Superior temporal gyrus (tissue), 1 donor: Measurements from ENCODE around the gene SMIM32.

ENCODE experiments used
- DNase-seq: peaks from one replicate; pipeline ENCODE4 v3.0.0-alpha.2; 2016; ENCODE audit errors: extremely low spot score

The SMIM32 gene

DNA sequence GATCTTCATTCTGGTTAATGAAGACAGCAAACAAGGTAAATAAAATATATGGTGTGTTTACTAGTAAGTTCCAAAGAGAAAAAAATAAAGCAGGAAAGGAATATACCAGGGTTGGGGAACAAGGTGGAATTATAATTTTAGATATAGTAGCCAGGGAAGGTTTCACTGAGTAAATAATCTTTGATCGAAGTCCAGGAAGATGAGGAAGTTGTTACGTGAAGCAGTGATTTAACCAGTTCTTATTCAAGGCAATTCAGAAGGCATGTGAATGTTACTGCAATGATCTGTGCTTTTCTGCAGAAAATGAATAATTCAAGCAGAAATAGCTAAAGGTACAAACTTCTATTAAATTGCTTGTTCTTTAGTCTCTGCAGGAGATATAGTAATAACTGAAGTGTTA lies 6.2 kb downstream of the SMIM32 start:
- DNase-seq = no peak

GRCh38 chr5:136185974-136186665 lies 6.8 kb downstream of the SMIM32 start:
- no peak for DNase-seq

- no peak for DNase-seq
These were observed 10.3 kb downstream of the SMIM32 start for GRCh38 chr5:136182618-136183017.

GRCh38 chr5:136174021-136174659 lies 18.8 kb downstream of the SMIM32 start:
- DNase-seq = peak; percentile 82

- no peak for DNase-seq
These were observed 23.7 kb downstream of the SMIM32 start for GRCh38 chr5:136169218-136169617.

GRCh38 chr5:136166909-136167308 lies 26.1 kb downstream of the SMIM32 start:
- DNase-seq = no peak

GRCh38 chr5:136164226-136164625 lies 28.7 kb downstream of the SMIM32 start:
- DNase-seq = no peak

DNA sequence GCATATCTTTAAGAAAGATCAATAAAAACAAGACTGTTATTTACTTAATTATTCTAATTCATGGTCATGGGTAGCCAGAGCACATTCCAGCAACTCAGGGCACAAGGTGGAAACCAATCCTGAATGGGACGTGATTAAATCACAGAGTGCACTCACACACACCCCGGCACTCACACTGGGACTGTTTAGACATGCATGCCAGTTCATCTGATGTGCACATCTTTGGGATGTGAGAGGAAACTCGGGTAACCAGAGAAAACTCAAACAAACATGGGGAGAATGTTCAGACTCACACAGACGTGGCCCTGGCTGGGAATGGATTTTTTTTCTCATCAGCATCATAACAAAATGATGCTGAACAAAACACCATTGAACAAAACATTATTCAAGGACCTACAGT lies 31.0 kb downstream of the SMIM32 start:
- peak; percentile 30 for DNase-seq

DNA sequence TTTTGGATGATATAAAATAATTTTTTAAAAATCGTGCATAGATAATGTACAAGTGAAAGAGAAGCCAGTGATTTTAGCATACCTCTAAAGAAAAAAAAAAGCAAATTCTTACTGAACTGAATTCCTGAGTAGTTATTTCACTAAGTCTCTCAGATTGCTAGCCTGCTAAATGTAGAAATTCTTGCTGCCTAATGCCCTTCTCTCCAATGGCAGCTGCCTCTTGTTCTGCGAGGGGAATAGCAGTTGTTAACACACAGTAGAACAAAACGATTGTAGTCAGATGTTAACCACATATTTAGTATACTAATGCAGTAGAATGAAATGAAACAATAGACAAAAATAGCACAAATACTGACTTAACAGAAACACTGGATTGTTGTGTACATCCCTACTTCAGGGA lies 33.5 kb downstream of the SMIM32 start:
- DNase-seq = peak; percentile 41

GRCh38 chr5:136157514-136157913 lies 35.4 kb downstream of the SMIM32 start:
- DNase-seq = no peak

GRCh38 chr5:136155761-136156160 lies 37.2 kb downstream of the SMIM32 start:
- no peak for DNase-seq

DNA sequence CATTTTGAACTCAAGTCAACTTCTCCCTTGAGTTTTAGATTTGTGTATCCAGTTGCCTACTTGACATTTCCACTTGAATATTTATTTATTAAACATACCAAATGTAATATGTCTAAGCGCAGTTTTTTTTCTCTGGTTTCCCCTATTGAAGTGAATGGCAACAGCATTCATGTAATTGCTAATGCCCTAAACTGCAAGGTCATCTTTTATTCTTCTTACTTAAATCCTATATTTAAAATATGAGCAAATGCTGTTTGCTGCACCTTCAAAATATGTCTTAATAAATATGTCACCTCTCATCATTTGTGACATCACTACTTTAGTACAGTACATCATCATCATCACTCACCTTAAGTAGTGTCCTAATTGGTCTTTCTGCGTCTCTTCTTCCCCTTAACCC lies 37.9 kb downstream of the SMIM32 start:
- DNase-seq = no peak

GRCh38 chr5:136153581-136154236 lies 39.3 kb downstream of the SMIM32 start:
- no peak for DNase-seq

- DNase-seq = no peak
These were observed 43.1 kb downstream of the SMIM32 start for GRCh38 chr5:136149891-136150290.

DNA sequence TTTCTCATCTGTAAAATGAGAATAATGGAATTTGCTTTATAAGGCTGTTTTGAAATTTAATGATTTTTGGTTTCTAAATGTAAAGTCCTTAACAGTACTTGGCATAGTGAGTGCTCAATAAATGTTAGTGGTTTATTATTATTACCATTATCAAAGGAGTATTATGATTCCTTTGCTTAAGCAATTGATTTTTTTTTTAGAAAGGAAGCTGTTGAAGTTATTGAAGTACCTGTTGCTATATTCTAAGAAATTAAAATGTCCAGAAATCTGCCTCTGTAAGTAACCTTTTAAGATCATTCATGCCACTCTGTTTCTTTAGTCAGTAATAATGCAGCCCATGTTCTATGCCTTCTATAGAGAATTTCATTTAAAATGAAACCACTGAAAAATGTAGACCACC lies 45.3 kb downstream of the SMIM32 start:
- no peak for DNase-seq

GRCh38 chr5:136146201-136146600 lies 46.8 kb downstream of the SMIM32 start:
- no peak for DNase-seq

DNA sequence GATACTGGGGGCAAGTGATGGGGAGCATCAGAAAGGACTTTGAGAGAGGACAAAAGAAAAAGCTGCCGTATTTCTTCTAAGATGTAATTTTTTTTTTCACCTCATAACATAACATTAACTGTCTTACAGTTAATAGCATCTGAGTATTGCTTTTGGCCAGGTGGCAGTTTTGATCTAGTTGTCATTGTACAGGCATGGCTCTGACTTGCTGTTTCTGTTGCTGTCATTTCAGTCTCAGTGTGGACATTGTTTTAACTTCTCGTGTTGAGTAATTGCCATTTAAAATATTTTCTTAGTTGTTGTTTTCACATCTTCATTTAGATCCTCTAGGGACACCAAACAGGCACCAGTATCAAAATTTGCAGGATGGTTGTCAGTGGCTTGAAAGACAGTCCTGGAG lies 47.9 kb downstream of the SMIM32 start:
- DNase-seq = no peak

DNA sequence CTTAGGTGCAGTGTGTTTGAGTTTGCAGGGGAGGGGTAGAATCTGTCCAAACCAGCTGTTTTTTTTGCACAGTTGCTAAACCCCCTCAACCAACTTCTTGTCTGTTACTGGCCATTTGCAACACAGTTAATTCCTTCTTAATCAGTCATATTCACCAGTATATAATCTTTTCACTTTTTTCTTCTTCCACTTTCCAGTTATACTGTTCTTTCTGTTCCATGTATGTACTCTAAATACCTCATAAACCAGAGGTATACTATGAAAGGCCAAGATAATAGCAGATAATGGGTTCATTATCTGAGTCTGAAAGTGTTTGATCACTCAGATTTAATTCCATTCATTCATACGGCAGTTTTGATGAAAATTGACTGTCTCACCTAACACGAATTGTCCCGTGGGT lies 49.2 kb downstream of the SMIM32 start:
- no peak for DNase-seq

DNA sequence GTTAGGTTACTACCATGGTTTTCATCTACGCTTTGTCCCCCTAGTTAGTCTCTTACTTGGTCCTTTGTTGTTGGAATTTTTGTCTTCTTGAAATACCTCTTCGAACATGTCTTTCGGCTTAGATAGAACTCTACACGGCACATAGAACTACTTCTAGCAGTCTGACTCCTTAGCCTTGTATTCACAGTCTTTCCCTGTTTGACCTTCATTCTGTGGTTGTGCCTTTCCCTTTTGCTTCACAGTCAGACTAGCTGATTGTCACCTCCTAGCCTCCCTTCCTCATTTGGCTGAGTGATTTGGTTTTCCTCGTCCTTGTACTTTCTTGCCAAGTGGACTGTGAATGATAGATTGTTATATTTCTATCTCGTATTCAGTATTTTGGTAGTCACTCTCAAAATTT lies 49.6 kb downstream of the SMIM32 start:
- no peak for DNase-seq

DNA sequence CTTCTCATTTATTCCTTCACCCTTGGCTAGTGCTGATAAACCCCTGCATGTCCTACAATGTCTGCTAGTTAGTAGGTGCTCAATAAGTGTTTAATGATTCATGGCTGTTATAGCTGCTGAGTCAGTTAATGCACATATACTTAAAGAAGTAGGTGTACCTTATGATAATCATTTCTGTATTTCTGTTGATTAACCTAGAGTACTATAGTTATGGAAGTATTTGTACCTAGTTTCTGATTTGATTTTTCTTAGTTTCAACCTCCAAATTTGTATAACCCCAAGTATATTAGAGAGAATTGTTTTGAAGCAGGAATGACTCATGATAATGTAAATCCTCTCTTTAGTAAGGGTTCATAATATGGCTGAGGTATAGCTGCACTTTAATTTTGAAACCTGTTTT lies 51.4 kb downstream of the SMIM32 start:
- no peak for DNase-seq
